ENCODE data around the gene DUSP1. TPM values are rescaled to one million over a fixed set of nuclear protein-coding genes. Genes with fewer than 3 reads are reported as not detected.

The DUSP1 gene
- total RNA-seq, 4 donors from 2014 or later, result 488 to 965 (median 649) TPM

DNA sequence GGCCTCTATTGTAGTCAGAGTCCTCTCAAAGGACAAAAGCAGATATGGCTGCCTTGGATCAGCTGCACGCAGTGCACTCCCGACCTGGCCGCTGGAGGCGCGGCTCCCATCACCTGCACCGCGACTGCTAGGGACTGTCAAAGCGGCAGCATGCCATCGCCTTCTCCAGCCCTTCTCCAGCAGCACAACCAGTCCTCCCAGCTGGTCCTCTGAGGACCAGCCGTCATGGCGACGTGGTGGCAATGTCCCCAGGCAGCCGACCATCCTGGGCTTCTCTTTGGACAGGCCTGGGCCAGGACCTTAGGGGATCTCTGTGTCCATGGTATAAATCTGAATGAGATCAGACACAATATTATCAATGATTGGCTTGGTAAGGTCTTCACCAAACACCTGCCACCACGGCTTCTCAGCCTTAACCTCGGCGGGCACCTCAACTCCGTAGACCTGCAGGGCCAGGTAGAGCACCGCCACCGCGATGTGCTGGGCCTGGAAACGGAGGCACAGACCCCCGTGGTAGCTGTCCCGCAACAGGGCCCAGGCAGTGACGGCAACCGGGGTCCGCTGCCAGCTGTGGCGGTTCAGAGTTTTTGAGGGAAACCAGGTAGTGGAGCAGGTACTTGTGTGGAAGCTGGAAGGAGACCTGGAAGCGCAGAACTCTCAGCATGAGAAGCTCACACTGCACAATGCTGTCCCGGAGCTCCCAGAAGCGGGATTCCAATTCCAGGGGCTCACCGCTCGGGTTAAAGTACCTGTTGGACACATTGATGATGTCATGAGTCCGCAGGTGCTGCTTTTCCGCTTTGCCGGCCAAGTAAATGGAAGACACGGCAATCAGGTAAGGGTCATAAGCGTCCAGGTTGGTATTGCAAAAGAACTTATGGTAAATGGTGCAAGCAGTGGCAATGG lies 8.5 kb downstream of the DUSP1 start:
- peaks cover 0 to 4% of the 10 kb centered on the region in 2 donors for H3K36me3 ChIP-seq
- H3K9me3 ChIP-seq, result peaks cover 0 to 5% (median 0%) of the 10 kb centered on the region in 3 donors
- peaks cover 0 to 36% (median 7%) of the 10 kb centered on the region in 3 donors for H3K4me1 ChIP-seq
- H3K4me3 ChIP-seq, result no peak overlapping the region
- ATAC-seq, result no peak
- TF ChIP-seq EP300 (IDR thresholded peaks at IDR 0.05), result no peak
- no peak for TF ChIP-seq POLR2A (IDR thresholded peaks at IDR 0.05)
- no peaks in the 10 kb centered on the region for H3K27me3 ChIP-seq
- peak overlapping the region in 1 of 4 donors; percentile 96 for H3K27ac ChIP-seq
- WGBS, 2 donors (ENCODE audit: low coverage in 1 of 2), result 89 to 100% methylated on average over 4 to 8 of the region's 37 CpGs

DNA sequence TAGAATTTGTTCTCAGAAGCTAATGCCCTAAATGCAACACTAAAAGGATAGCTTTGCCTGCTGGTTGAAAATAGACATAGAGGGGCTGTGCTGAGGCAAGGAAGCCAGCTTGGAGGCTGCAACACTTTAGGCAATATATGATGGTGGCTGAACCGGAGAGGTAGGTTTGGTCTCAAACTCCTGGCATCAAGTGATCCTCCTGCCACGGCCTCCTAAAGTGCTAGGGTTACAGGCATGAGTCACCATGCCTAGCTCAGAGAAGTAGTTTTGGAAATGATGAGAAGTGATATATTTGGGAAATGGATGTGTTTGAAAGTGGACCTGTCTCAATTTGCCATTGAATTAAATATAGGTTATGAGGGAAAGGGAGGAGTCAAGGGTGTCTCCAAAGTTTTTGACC lies 10.0 kb downstream of the DUSP1 start:
- Histone ChIP-seq H3K27ac (no peak overlapping the region), H3K4me3 (no peak overlapping the region), H3K36me3 (no peaks in the 10 kb centered on the region), H3K9me3 (peaks cover 0 to 5% (median 0%) of the 10 kb centered on the region in 3 donors), H3K4me1 (peaks cover 0 to 25% (median 7%) of the 10 kb centered on the region in 3 donors), H3K27me3 (no peaks in the 10 kb centered on the region)
- ATAC-seq, result no peak
- TF ChIP-seq POLR2AphosphoS5 (IDR thresholded peaks at IDR 0.05) (no peak), EP300 (IDR thresholded peaks at IDR 0.05) (no peak), CTCF (IDR thresholded peaks at IDR 0.05) (no peak), POLR2A (IDR thresholded peaks at IDR 0.05) (no peak)
- WGBS, 2 donors (ENCODE audit: low coverage in 1 of 2), result 61 to 92% methylated on average over 2 of the region's 2 CpGs

GRCh38 chr5:172760136-172760535 lies 10.9 kb downstream of the DUSP1 start:
- no peaks in the 10 kb centered on the region for H3K27me3 ChIP-seq
- no peak overlapping the region for H3K27ac ChIP-seq
- H3K36me3 ChIP-seq, result no peaks in the 10 kb centered on the region
- no peak for TF ChIP-seq POLR2AphosphoS5 (IDR thresholded peaks at IDR 0.05)
- no peak for TF ChIP-seq EP300 (IDR thresholded peaks at IDR 0.05)
- TF ChIP-seq POLR2A (IDR thresholded peaks at IDR 0.05), result no peak
- TF ChIP-seq CTCF (IDR thresholded peaks at IDR 0.05), result no peak
- no peak for ATAC-seq
- H3K4me3 ChIP-seq, result no peak overlapping the region
- H3K4me1 ChIP-seq, result peaks cover 0 to 17% (median 4%) of the 10 kb centered on the region in 3 donors
- 88 to 91% methylated on average over 1 of the region's 1 CpG for WGBS, 2 donors (ENCODE audit: low coverage in 1 of 2)
- peaks cover 0 to 5% (median 0%) of the 10 kb centered on the region in 3 donors for H3K9me3 ChIP-seq

DNA sequence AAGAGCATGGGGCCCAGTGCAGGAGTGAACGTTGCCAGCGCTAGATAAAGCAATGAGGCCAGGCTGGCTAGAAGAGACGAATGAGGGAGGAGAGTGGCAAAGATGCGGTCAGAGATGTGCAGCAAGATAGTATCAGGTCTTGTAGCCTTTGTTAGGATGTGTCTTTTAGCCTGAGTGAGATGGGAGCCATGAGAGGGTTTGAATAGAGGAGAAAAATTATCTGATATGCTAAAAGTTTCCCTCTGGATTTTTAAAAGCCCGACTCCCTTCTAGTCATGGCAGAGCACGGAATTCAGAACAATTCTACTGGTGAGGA lies 12.2 kb downstream of the DUSP1 start:
- no peak for TF ChIP-seq CTCF (IDR thresholded peaks at IDR 0.05)
- no peak for TF ChIP-seq POLR2A (IDR thresholded peaks at IDR 0.05)
- Histone ChIP-seq H3K27ac (peak overlapping the region in 3 of 4 donors; percentile 55 to 62 (median 58)), H3K4me3 (no peak overlapping the region), H3K9me3 (peaks cover 0 to 5% (median 0%) of the 10 kb centered on the region in 3 donors), H3K36me3 (no peaks in the 10 kb centered on the region), H3K4me1 (peaks cover 0 to 3% (median 0%) of the 10 kb centered on the region in 3 donors), H3K27me3 (no peaks in the 10 kb centered on the region)
- ATAC-seq, result no peak
- 77 to 91% methylated on average over 6 of the region's 6 CpGs for WGBS, 2 donors (ENCODE audit: low coverage in 1 of 2)

GRCh38 chr5:172758077-172758833 lies 12.7 kb downstream of the DUSP1 start:
- H3K4me3 ChIP-seq, result no peak overlapping the region
- WGBS, 2 donors (ENCODE audit: low coverage in 1 of 2), result 59 to 62% methylated on average over 7 to 16 of the region's 19 CpGs
- H3K36me3 ChIP-seq, result no peaks in the 10 kb centered on the region
- peaks cover 0 to 5% (median 0%) of the 10 kb centered on the region in 3 donors for H3K9me3 ChIP-seq
- no peaks in the 10 kb centered on the region for H3K4me1 ChIP-seq
- TF ChIP-seq POLR2AphosphoS5 (IDR thresholded peaks at IDR 0.05), result no peak
- peak in 1 of 2 donors; percentile 25 for TF ChIP-seq POLR2A (IDR thresholded peaks at IDR 0.05)
- H3K27me3 ChIP-seq, result no peaks in the 10 kb centered on the region
- ATAC-seq, result peak; percentile 72
- H3K27ac ChIP-seq, result peak overlapping the region in 3 of 4 donors; percentile 55 to 62 (median 58)

Measured in gastroesophageal sphincter (tissue), 4 donors.